Upper lobe of right lung (tissue), 1 donor: Measurements from ENCODE around the gene ASPHD2. TPM values are rescaled to one million over a fixed set of nuclear protein-coding genes. Genes with fewer than 3 reads are reported as not detected.

Experiments
- ATAC-seq: fragments of 200-7000 bp; cut with Tn5 transposase; one replicate; pipeline ENCODE4 v1.9.1; 2020; ENCODE audit warnings: mild to moderate bottlenecking, moderate library complexity
- DNase-seq: peaks from one replicate; pipeline ENCODE4 v3.0.0-alpha.2; 2020
- H3K27ac ChIP-seq: fragments of 200-600 bp; one replicate; pipeline ENCODE4 v1.8.0; 2022
- H3K27me3 ChIP-seq: fragments of 200-600 bp; one replicate; pipeline ENCODE4 v1.8.0; 2022; ENCODE audit warnings: mild to moderate bottlenecking
- H3K36me3 ChIP-seq: fragments of 200-600 bp; one replicate; pipeline ENCODE4 v1.8.0; 2022
- H3K4me1 ChIP-seq: fragments of 200-600 bp; one replicate; pipeline ENCODE4 v1.8.0; 2022
- H3K4me3 ChIP-seq: fragments of 200-600 bp; one replicate; pipeline ENCODE4 v1.8.0; 2022; ENCODE audit warnings: mild to moderate bottlenecking
- H3K9me3 ChIP-seq: fragments of 200-600 bp; one replicate; pipeline ENCODE4 v1.8.0; 2022
- intact Hi-C: fragments of 100-400 bp; cut with DNase I; formaldehyde crosslinking; loops from one replicate; pipeline ENCODE4 v1.11.0; 2022
- total RNA-seq: library from RNA; stranded (reverse); fragmentation: NEBNext Ultra II Directional; extraction: Animal tissue kit (Norgen Biotek cat#: 25700); gene quantifications from one replicate; pipeline ENCODE4 v1.2.1, GENCODE V29; 2021
- TF ChIP-seq, protein P1 (sequence below): fragments of 200-600 bp; IDR thresholded peaks from one replicate; pipeline ENCODE4 v1.8.0; 2022; ENCODE audit warnings: antibody characterized with exemption
- donor health status: DM: no; HTN: yes; CAD: no; lungs with severe emphysema.

ASPHD2 gene
- total RNA-seq, 1 donor from 2014 or later = 1.2 TPM

DNA sequence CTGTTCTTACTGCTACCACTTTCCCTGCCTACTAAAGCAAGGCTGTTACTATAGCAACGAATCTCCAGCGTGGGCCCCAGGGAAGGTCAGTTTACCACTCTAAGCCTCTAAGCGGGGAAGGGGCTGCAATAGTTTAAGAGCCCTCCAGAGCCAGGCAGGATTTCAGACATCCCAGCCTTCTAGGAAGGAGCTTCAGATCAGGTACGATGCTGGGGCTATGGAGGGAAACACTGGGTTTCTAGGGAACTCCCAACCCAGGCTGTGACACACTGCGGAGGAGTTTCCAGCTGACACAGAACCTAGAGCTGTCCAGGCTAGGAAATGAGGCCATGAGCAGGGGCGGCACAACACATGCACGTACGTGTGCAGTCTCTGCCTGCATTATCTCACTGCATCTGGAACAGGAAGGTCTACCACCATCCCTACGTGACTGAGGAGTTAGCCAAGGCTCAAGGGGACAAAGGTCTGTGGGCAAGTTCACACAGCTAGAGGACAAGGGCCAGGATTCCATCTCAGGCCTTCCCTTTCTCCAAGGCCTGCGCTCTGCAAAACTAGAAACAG is 34.1 kb downstream of the ASPHD2 start:
- intact Hi-C loops = no loop called here

DNA sequence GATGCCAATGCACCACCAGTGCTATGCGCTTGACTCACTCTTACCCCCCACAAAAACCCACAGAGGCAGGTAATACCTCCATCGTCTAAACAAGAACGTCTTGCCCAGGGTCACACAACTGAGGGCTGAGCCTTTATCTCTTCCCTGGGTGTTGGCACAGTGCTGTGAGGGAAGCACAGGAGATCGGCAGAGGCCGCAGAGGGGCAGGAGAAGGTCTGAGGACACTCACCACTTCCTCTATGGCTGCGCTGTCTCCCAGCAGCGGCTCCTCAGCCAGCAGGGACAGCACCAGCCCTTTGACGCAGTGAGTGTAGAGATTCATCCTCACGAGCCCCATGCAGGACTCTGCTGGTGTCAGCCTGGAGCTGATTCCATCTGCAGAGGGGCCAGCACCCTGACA is 34.6 kb downstream of the ASPHD2 start:
- no peak overlapping the region for H3K4me3 ChIP-seq
- intact Hi-C loops = no loop called here
- no peaks in the 10 kb centered on the region for H3K9me3 ChIP-seq
- H3K36me3 ChIP-seq = peaks cover 91% of the 10 kb centered on the region
- no peak for DNase-seq
- H3K27ac ChIP-seq = no peak overlapping the region
- TF ChIP-seq, protein P1, sequence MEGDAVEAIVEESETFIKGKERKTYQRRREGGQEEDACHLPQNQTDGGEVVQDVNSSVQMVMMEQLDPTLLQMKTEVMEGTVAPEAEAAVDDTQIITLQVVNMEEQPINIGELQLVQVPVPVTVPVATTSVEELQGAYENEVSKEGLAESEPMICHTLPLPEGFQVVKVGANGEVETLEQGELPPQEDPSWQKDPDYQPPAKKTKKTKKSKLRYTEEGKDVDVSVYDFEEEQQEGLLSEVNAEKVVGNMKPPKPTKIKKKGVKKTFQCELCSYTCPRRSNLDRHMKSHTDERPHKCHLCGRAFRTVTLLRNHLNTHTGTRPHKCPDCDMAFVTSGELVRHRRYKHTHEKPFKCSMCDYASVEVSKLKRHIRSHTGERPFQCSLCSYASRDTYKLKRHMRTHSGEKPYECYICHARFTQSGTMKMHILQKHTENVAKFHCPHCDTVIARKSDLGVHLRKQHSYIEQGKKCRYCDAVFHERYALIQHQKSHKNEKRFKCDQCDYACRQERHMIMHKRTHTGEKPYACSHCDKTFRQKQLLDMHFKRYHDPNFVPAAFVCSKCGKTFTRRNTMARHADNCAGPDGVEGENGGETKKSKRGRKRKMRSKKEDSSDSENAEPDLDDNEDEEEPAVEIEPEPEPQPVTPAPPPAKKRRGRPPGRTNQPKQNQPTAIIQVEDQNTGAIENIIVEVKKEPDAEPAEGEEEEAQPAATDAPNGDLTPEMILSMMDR = no peak
- no peaks in the 10 kb centered on the region for H3K4me1 ChIP-seq
- ATAC-seq = peak; percentile 22
- no peaks in the 10 kb centered on the region for H3K27me3 ChIP-seq

More for the DNA sequence above, 34.1 kb downstream of the ASPHD2 start:
- no peak for ATAC-seq
- H3K9me3 ChIP-seq = no peaks in the 10 kb centered on the region
- no peak for DNase-seq
- peaks cover 89% of the 10 kb centered on the region for H3K36me3 ChIP-seq
- no peaks in the 10 kb centered on the region for H3K4me1 ChIP-seq
- H3K4me3 ChIP-seq = no peak overlapping the region
- no peaks in the 10 kb centered on the region for H3K27me3 ChIP-seq
- H3K27ac ChIP-seq = no peak overlapping the region
- TF ChIP-seq, protein P1 = no peak

DNA sequence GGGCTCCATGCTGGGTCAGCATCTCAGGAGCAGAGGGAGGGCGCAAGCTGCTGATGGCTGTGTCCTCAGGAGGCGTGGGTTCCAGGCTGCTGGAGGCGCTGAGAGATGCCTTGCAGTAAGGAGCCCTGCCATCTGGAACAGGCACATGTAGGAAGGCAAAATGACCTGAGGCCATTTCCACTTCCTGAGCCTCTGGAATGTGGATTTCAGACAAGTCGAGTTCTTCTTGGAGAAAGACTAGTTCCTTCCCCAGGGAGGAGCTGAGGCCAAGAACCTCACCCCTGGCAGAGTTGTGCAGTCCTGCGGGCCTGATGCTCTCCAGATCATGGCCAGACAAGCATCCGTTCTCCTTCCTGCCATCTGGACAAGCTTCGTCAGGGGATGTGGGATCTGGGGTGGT is 35.3 kb downstream of the ASPHD2 start:
- H3K4me1 ChIP-seq = no peaks in the 10 kb centered on the region
- H3K9me3 ChIP-seq = no peaks in the 10 kb centered on the region
- TF ChIP-seq, protein P1 = no peak
- ATAC-seq (no peak), DNase-seq (no peak)
- intact Hi-C loops = no loop called here
- H3K36me3 ChIP-seq = peaks cover 91% of the 10 kb centered on the region
- no peaks in the 10 kb centered on the region for H3K27me3 ChIP-seq
- no peak overlapping the region for H3K27ac ChIP-seq
- H3K4me3 ChIP-seq = no peak overlapping the region

DNA sequence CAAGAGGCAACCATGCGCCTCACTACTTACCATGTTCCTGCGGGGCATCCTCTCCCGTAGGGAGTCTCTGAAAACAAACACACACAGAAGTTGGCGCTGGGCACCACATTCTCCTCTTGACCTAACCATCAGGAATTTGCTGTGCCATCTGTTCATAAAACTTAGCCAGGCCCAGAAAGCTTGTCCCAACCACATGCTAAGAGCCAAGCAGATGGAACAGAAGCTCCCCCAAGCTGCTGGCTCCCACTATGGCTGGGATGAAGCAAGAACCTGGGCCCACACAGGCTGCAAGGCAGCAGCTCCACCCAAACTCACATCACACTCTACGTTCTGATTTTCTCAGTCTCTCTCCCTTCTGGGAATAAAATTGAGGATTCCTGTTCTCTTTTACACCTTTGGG is 37.1 kb downstream of the ASPHD2 start:
- no peak for ATAC-seq
- intact Hi-C loops = no loop called here

DNA sequence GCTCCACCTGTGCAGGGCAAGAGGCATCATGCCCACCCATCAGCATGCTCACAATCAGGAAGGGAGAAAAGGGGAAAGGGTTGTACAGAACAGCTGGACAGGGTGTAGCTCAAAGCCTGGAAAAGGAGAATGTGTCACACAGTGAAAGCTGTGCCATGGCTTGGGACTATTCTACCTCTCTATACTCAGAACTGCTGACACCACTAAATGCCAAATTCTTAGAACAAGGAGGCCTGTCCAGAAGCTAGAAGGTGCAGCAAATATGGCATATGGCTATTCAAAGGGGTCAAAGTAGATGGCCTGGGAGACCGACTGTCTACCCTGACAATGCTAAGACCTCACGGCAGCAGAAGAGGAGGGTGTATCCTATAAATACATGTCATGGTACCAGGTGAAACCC is 41.7 kb downstream of the ASPHD2 start:
- H3K36me3 ChIP-seq = peaks cover 95% of the 10 kb centered on the region
- no peaks in the 10 kb centered on the region for H3K27me3 ChIP-seq
- TF ChIP-seq, protein P1 = no peak
- ATAC-seq = no peak
- intact Hi-C loops = no loop called here
- no peaks in the 10 kb centered on the region for H3K9me3 ChIP-seq
- DNase-seq = no peak
- H3K27ac ChIP-seq = no peak overlapping the region
- no peak overlapping the region for H3K4me3 ChIP-seq
- H3K4me1 ChIP-seq = no peaks in the 10 kb centered on the region

More for the DNA sequence above, 37.1 kb downstream of the ASPHD2 start:
- H3K4me3 ChIP-seq = no peak overlapping the region
- H3K9me3 ChIP-seq = no peaks in the 10 kb centered on the region
- no peaks in the 10 kb centered on the region for H3K27me3 ChIP-seq
- H3K4me1 ChIP-seq = no peaks in the 10 kb centered on the region
- TF ChIP-seq, protein P1 = no peak
- H3K36me3 ChIP-seq = peaks cover 100% of the 10 kb centered on the region
- no peak for DNase-seq
- no peak overlapping the region for H3K27ac ChIP-seq

DNA sequence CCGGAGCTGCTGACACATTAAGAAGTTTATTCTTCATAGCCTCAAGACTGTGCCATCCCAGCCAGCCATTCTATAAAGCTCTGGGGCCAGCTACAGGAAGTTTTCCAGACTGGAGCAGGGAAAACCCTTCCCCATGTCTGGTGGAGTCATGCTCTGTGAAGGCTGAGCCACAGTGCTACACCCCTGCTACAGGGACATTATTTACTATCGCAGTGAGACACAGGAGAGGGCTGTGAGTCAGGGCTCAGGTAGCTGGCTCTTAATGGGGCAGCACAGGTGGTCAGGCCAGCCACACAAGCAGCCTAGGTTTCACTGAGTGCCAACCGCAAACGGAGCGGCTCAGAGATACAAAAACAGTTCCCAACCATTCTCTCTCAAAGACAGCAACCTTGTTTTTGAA is 42.5 kb downstream of the ASPHD2 start:
- ATAC-seq = peak; percentile 88
- H3K9me3 ChIP-seq = no peaks in the 10 kb centered on the region
- H3K27me3 ChIP-seq = no peaks in the 10 kb centered on the region
- intact Hi-C loops = no loop called here
- no peak overlapping the region for H3K4me3 ChIP-seq
- peaks cover 95% of the 10 kb centered on the region for H3K36me3 ChIP-seq
- TF ChIP-seq, protein P1 = no peak
- DNase-seq = no peak
- no peak overlapping the region for H3K27ac ChIP-seq
- H3K4me1 ChIP-seq = no peaks in the 10 kb centered on the region
